Activated gamma-delta T cell treated with anti-CD3 and anti-CD28 coated beads, Interleukin-2, amount 50 U/mL, for 16 hours (primary cell): Measurements from ENCODE around the gene DAPK1.
"Not testable (repeated sequence)": the region's sequence is repeated elsewhere in the genome, so short reads cannot be mapped to it uniquely, and the experiment has no call there.

Experiments
- DNase-seq: peaks from one replicate; pipeline ENCODE4 v3.0.0-alpha.2; 2020; ENCODE audit warnings: low read depth

Gene DAPK1

DNA sequence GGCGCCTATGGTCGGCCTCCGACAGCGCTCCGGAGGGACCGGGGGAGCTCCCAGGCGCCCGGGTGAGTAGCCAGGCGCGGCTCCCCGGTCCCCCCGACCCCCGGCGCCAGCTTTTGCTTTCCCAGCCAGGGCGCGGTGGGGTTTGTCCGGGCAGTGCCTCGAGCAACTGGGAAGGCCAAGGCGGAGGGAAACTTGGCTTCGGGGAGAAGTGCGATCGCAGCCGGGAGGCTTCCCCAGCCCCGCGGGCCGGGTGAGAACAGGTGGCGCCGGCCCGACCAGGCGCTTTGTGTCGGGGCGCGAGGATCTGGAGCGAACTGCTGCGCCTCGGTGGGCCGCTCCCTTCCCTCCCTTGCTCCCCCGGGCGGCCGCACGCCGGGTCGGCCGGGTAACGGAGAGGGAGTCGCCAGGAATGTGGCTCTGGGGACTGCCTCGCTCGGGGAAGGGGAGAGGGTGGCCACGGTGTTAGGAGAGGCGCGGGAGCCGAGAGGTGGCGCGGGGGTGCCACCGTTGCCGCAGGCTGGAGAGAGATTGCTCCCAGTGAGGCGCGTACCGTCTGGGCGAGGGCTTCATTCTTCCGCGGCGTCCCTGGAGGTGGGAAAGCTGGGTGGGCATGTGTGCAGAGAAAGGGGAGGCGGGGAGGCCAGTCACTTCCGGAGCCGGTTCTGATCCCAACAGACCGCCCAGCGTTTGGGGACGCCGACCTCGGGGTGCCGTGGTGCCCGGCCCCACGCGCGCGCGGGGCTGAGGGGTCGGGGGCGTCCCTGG is 561 bp downstream of the DAPK1 start:
- DNase-seq: no peak

DNA sequence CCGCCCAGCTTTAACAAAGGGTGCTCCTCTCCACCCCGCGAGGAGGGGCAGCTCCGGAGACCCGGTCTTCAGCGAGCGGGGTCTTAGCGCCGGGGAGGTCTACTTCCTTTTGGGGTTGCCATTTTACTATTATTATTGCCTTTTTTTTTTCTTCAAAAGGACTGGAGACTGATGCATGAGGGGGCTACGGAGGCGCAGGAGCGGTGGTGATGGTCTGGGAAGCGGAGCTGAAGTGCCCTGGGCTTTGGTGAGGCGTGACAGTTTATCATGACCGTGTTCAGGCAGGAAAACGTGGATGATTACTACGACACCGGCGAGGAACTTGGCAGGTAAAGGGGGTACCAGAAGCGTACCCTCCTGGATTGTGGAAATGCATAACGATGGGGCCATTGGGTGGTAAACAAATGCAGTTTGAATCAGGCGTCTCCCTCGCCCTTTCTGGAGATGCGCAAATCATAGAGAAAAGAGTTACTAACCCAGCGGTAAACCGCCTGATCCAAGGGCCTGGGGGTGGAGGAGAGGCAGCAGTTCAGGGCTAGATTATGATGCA is 1.2 kb downstream of the DAPK1 start:
- no peak for DNase-seq

GRCh38 chr9:87499424-87500017 is 1.9 kb downstream of the DAPK1 start:
- DNase-seq: no peak

- DNase-seq: no peak
Observed at GRCh38 chr9:87500491-87501270, 3.0 kb downstream of the DAPK1 start.

DNA sequence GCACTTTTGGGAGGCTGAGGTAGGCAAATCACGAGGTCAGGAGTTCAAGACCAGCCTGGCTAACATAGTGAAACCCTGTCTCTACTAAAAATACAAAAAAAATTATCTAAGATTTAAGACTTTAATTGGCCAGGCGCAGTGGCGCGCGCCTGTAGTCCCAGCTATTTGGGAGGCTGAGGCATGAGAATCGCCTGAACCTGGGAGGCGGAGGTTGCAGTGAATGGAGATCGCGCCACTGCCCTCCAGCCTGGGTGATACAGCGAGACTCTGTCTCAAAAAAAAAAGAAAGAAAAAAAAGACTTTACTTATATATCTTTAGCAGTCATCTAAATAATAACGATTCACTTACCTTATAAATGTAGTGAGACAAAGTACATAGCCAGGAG is 3.6 kb downstream of the DAPK1 start:
- not testable (repeated sequence) for DNase-seq

- no peak for DNase-seq
Observed at GRCh38 chr9:87501806-87502205, 4.1 kb downstream of the DAPK1 start.

DNA sequence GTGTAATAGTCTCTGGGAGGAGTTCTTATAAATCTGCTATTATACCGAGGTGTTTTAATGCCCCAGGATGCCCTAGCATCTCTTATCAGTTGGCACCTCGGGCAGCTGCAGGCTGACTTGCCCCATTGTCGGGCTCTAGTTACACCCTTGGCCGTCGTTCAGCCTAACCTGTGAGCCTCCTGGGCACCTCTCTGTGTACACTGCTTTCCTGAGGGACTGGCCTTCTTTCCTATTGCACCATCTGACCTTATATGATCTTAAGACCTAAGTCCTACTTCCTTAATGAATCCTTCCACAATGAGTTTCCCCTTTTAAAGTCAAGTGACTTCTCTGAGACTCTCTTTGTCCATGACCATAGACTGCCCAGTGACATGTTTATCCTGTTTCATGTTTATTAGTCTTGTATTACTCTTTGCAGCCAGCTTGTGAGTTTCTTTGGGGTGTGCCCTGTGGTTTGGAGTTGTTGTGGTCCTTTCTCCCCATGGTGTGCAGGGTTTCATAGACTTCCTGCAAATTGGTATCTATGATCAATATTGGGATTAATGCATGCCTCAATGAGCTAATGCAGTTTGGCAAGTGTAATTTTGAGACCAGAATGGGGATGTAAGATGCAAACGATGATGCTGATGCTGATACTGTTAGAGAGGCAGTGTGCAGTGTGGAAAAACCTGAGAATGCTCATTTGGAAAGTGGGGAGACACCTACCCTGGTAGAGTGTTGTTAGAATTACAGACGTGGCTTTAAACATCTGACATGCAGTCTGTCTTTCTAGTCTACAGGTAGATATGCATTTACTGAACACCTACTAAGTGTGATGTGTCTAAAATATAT is 4.9 kb downstream of the DAPK1 start:
- DNase-seq: no peak

DNA sequence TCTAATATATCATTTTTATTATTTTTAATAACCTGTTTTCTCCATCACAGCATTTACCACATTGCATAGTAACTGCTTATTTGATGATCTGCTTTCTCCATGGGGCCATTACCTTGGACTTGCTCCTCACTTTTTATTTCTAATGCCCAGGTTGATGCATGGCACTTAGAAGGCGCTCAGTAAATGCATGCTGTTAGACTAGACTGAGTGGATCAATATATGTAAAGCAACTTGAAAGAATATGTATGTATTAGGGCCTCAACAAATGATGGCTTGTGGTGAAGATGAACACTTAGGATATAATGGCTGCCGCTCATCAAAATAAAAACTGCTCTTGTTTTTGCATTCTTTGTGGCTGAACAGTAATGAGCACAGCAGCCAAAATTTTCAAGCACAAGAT is 5.8 kb downstream of the DAPK1 start:
- no peak for DNase-seq

DNA sequence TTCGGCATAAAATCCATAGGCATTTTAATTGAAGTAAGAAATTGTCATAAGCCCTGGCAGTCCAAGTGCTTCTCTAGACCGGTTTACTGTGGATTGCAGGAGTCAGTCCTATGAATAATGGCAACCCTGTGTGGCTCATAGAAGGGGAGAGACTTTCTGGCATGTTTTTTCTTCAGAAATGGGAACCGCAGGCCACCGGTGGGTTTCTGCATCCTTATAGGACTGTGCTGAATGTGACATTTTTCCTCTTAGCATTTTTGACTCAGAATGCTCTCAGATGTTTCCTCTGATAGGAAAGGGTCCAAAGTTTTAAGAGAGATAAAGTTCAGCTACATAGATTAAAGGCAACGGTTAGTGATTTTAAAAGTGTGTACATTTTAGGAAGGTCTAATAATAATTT is 6.3 kb downstream of the DAPK1 start:
- no peak for DNase-seq

DNA sequence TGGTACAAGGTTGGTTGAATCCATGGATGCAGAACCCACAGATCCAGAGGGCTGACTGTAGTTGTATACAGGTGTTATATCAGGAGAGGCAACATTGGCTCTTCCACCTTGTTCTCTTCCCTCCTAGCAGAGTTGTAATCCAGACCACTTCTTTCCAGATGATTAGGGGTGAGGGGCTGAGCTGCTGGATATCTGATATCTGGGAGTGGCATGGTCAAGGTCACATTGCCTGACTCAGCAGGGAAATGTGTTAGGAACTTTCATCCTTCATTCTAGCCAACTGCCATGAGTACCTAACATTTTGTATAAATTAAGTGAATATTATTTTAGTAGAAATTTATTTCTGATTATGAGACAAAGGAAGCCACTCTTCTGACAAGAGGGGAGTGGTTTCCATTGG is 7.3 kb downstream of the DAPK1 start:
- no peak for DNase-seq

- no peak for DNase-seq
Observed at GRCh38 chr9:87505869-87506678, 8.4 kb downstream of the DAPK1 start.

DNA sequence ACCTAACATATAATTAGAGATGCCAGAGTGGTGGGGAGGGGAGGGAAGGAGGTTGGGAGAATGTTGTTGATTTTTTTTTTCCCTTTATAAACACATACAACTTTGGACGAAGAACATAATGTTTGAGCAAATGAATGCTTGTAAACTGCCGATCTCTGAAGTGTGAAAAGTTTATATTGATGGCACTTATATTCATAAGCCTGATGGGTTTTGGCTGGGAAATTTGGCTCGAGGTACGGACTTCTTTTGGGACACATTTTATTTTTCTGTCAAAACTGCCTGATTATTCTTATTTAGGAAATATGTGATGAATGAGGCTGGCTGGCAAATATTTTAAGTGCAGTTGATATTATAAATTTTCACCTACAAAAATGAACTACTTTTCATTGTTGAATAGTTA is 9.9 kb downstream of the DAPK1 start:
- DNase-seq: no peak

GRCh38 chr9:87510252-87510683 is 12.6 kb downstream of the DAPK1 start:
- DNase-seq: no peak

DNA sequence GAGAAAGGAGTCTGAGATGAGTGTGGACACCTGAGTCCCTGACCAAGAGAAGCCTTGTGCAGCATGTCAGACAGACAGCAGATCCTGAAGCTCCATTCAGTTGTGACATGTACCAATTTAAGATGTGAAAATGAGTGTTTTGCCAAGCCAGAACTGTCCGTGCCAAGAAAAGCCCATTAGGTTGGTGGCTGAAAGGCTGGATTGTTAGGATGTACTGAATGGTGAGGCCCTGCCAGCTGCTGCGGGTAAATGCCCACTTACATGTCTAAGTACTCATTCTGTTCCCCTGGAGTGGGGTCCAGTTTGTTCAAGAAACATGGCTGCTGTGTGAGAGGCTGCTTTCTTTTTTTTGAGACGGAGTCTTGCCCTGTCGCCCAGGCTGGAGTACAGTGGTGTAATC is 14.6 kb downstream of the DAPK1 start:
- no peak for DNase-seq

- DNase-seq: no peak
Observed at GRCh38 chr9:87513161-87513560, 15.5 kb downstream of the DAPK1 start.

- DNase-seq: no peak
Observed at GRCh38 chr9:87513880-87514535, 16.3 kb downstream of the DAPK1 start.

GRCh38 chr9:87515006-87515405 is 17.3 kb downstream of the DAPK1 start:
- DNase-seq: no peak

DNA sequence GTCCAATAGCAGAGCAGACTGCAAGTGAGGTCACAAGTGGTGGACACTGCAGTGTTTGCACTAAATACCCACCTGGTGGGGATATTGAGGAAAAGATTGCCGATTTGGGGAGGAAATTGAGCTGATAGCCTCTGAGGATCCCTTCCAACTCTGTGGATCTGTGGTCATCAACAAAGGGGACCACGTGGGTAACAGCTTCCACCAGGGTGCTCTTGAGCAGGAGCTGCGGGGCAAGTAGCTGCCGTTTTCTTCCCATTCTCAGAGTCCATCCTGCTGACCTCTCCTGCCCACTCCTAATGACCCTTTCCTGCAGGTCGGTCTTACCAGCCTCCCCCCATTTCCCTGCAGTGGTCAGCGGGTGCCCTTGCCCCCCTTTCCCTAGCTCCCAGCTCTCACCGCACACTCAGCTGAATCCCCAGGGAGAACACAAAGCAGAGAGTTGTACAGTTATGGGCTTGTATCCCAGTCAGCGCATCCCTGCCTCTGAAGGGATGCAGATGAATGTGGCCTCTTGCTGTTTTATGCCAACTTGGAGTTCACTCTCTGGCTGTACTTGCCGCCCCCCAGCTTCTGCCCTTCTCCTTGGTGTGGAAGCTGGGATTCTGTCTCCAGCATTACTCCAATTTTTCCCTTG is 18.0 kb downstream of the DAPK1 start:
- no peak for DNase-seq

GRCh38 chr9:87516222-87516925 is 18.7 kb downstream of the DAPK1 start:
- DNase-seq: no peak

DNA sequence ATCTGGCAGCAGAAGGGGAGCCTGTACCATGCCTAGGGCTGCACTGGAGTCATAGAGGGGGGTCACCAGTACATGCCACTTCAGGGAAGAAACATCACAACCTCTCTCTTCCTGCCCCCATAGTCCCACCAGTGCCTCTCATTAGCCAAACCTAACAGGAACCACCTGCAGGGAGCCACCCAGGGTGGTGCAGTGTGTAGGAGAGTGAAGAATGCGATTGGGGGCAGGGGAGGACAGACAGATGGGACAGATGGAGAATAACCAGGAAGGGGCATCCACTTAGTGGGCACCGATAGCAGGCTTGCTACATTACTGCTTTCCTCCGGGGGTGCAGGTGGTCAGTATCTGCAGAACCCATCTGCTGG is 19.2 kb downstream of the DAPK1 start:
- DNase-seq: no peak
